Tibial nerve (tissue), 4 donors: Measurements from ENCODE around the gene C1QTNF12.

Experiments used
- CTCF ChIP-seq, 5 experiments: fragments of 200-600 bp in 3 of 5; fragments of 450-650 bp in 2 of 5; sonication (generic) in 3 of 5; IDR thresholded peaks; one replicate each; pipeline ENCODE4 v1.5.1; 2016 to 2019; ENCODE audit warnings: antibody characterized with exemption in 5 of 5, mild to moderate bottlenecking in 3 of 5, moderate library complexity in 2 of 5
- EP300 ChIP-seq, 2 donors: sonication (generic); formaldehyde crosslinking; IDR thresholded peaks; one replicate each; pipeline ENCODE4 v1.6.1; 2017; ENCODE audit warnings: antibody characterized with exemption in 2 of 2, mild to moderate bottlenecking in 1 of 2

GRCh38 chr1:1294250-1294890, 47.8 kb upstream of the C1QTNF12 start:
- TF ChIP-seq CTCF (IDR thresholded peaks at IDR 0.05) (no peak), EP300 (IDR thresholded peaks at IDR 0.05) (no peak)
